SK-N-SH (cell line): ENCODE measurements around the gene SLC7A7. TPM values are rescaled to one million over a fixed set of nuclear protein-coding genes. Genes with fewer than 3 reads are reported as not detected.

Experiments used
- CTCF ChIA-PET: fragments of 300-600, 350-600 bp; formaldehyde crosslinking; extraction: SDS; loops from one replicate; lab custom pipeline; 2021; lab: Yijun Ruan, JAX
- POLR2A ChIA-PET: fragments of 350-600 bp; sonication (Branson Sonifier 250); formaldehyde crosslinking; extraction: SDS; loops from one replicate; lab custom pipeline; 2020; ENCODE audit warnings: antibody characterized with exemption, inconsistent platforms; lab: Yijun Ruan, JAX
- DNase-seq: peaks from one replicate; pipeline ENCODE4 v3.0.0; 2012
- H2AFZ ChIP-seq: fragments of 200-600 bp; sonication (generic); 2 replicates; pipeline ENCODE4 v1.8.1; 2016; ENCODE audit warnings: antibody characterized with exemption, mild to moderate bottlenecking, low read depth
- H3F3A ChIP-seq: fragments of 200-600 bp; sonication (generic); replicated peaks from 2 replicates; pipeline ENCODE3; 2016; ENCODE audit warnings: antibody characterized with exemption, mild to moderate bottlenecking; ENCODE audit not compliant: insufficient read depth
- H3K27ac ChIP-seq, 2 experiments: fragments of 200-500 bp in 1 of 2; fragments of 200-600 bp in 1 of 2; sonication (Bioruptor generic) in 1 of 2; sonication (generic), shearing (Covaris generic) in 1 of 2; 2 replicates each; pipeline versions ENCODE4 v1.5.1 to v1.6.1; 2014 to 2016; ENCODE audit warnings: low read depth in 2 of 2, inconsistent platforms in 1 of 2, low read length in 1 of 2, mild to moderate bottlenecking in 1 of 2, mixed read lengths in 1 of 2
- H3K27me3 ChIP-seq: fragments of 200-600 bp; sonication (generic), shearing (Covaris generic); 2 replicates; pipeline ENCODE4 v1.6.1; 2016; ENCODE audit warnings: mixed run types; ENCODE audit not compliant: insufficient read depth
- H3K36me3 ChIP-seq, 2 experiments: fragments of 200-500 bp in 1 of 2; fragments of 200-600 bp in 1 of 2; sonication (Bioruptor generic) in 1 of 2; sonication (generic) in 1 of 2; replicated peaks in 1 of 2; 2 replicates each; pipeline versions ENCODE3 to v1.5.1; 2014 to 2016; ENCODE audit warnings: low read length in 1 of 2, mild to moderate bottlenecking in 1 of 2; ENCODE audit not compliant: insufficient read depth in 2 of 2, control insufficient read depth in 1 of 2
- H3K4me1 ChIP-seq, 2 experiments: fragments of 200-500 bp in 1 of 2; fragments of 200-600 bp in 1 of 2; sonication (Bioruptor generic) in 1 of 2; sonication (generic), shearing (Covaris generic) in 1 of 2; 2 replicates each; pipeline versions ENCODE4 v1.5.1 to v1.6.1; 2014 to 2016; ENCODE audit warnings: low read depth in 1 of 2, low read length in 1 of 2, mixed run types in 1 of 2; ENCODE audit not compliant: insufficient read depth in 2 of 2, control insufficient read depth in 1 of 2
- H3K4me2 ChIP-seq: fragments of 200-600 bp; sonication (generic), shearing (Covaris generic); 2 replicates; pipeline ENCODE4 v1.6.1; 2017; ENCODE audit warnings: mixed run types
- H3K4me3 ChIP-seq, 2 experiments: fragments of 200-500 bp in 1 of 2; fragments of 200-600 bp in 1 of 2; sonication (Bioruptor generic) in 1 of 2; sonication (generic), shearing (Covaris generic) in 1 of 2; 2 replicates each; pipeline versions ENCODE4 v1.5.1 to v1.8.1; 2014 to 2016; ENCODE audit warnings: low read depth in 2 of 2, inconsistent platforms in 1 of 2, low read length in 1 of 2, mild to moderate bottlenecking in 1 of 2, mixed read lengths in 1 of 2, moderate library complexity in 1 of 2
- H3K79me2 ChIP-seq: fragments of 200-600 bp; sonication (generic); 2 replicates; pipeline ENCODE4 v1.8.1; 2017; ENCODE audit warnings: mild to moderate bottlenecking; ENCODE audit not compliant: insufficient read depth
- H3K9ac ChIP-seq: fragments of 200-600 bp; sonication (generic); 2 replicates; pipeline ENCODE4 v1.6.1; 2017; ENCODE audit warnings: mixed run types
- H3K9me2 ChIP-seq: fragments of 200-600 bp; sonication (generic); 2 replicates; pipeline ENCODE4 v1.6.1; 2017; ENCODE audit warnings: mixed run types
- H3K9me3 ChIP-seq: fragments of 200-600 bp; sonication (generic); 2 replicates; pipeline ENCODE4 v1.6.1; 2017; ENCODE audit warnings: mixed run types, mild to moderate bottlenecking, moderate library complexity
- H4K20me1 ChIP-seq: fragments of 200-600 bp; sonication (generic); 2 replicates; pipeline ENCODE4 v1.6.1; 2017; ENCODE audit warnings: mild to moderate bottlenecking, mixed run types; ENCODE audit not compliant: insufficient read depth
- CTCF ChIP-seq: fragments of 200-600 bp; sonication (generic); IDR thresholded peaks from 2 replicates; pipeline ENCODE4 v1.6.1; 2017; ENCODE audit warnings: antibody characterized with exemption, mild to moderate bottlenecking, moderate library complexity
- EP300 ChIP-seq, 2 experiments: IDR thresholded peaks; 2 replicates each; pipeline versions ENCODE4 v1.4.0 to v1.6.1; 2012; ENCODE audit warnings: borderline replicate concordance in 1 of 2, low read depth in 1 of 2, low read length in 1 of 2
- EZH2phosphoT487 ChIP-seq: fragments of 200-600 bp; sonication (generic); IDR thresholded peaks from 2 replicates; pipeline ENCODE4 v1.6.1; 2017; ENCODE audit warnings: low read depth, mixed run types, mild to moderate bottlenecking, antibody characterized with exemption, moderate library complexity, borderline replicate concordance
- FOSL2 ChIP-seq: IDR thresholded peaks from 2 replicates; pipeline ENCODE4 v1.4.0; 2012; ENCODE audit warnings: low read depth, mild to moderate bottlenecking, moderate library complexity, borderline replicate concordance
- FOXM1 ChIP-seq: IDR thresholded peaks from 2 replicates; pipeline ENCODE4 v1.4.0; 2012; ENCODE audit warnings: low read depth, mild to moderate bottlenecking
- MXI1 ChIP-seq: IDR thresholded peaks from 2 replicates; pipeline ENCODE4 v1.6.1; 2012; ENCODE audit warnings: mild to moderate bottlenecking, low read depth, low read length, improper control_type of control experiment
- NRF1 ChIP-seq: IDR thresholded peaks from 2 replicates; pipeline ENCODE4 v1.6.1; 2012; ENCODE audit warnings: low read depth, mild to moderate bottlenecking, low read length
- POLR2AphosphoS5 ChIP-seq: IDR thresholded peaks from 2 replicates; pipeline ENCODE4 v1.6.1; 2012; ENCODE audit warnings: low read depth, low read length
- RAD21 ChIP-seq: IDR thresholded peaks from 2 replicates; pipeline ENCODE4 v1.6.1; 2012; ENCODE audit warnings: mild to moderate bottlenecking, low read length
- RFX5 ChIP-seq: IDR thresholded peaks from 2 replicates; pipeline ENCODE4 v1.6.1; 2012; ENCODE audit warnings: mild to moderate bottlenecking, improper control_type of control experiment, low read length
- RXRA ChIP-seq: IDR thresholded peaks from 2 replicates; pipeline ENCODE4 v1.4.0; 2012; ENCODE audit warnings: low read depth, mild to moderate bottlenecking, borderline replicate concordance
- SMC3 ChIP-seq: IDR thresholded peaks from 2 replicates; pipeline ENCODE4 v1.6.1; 2012; ENCODE audit warnings: low read depth, low read length, improper control_type of control experiment
- USF2 ChIP-seq: fragments of 150-350 bp; IDR thresholded peaks from 2 replicates; pipeline ENCODE4 v1.6.1; 2017; ENCODE audit warnings: antibody characterized with exemption, low read length, low read depth, borderline replicate concordance
- WGBS: methylation state at CpG from one replicate; pipeline ENCODE4 v1.1.6; 2017; ENCODE audit warnings: low lambda C conversion rate; 5-methylcytosine and 5-hydroxymethylcytosine counted together
- polyA plus RNA-seq, 3 experiments: library from polyadenylated mRNA; depleted of rRNA; stranded (reverse); fragments of >200 nt; gene quantifications; 2 replicates each; pipeline ENCODE4 v1.2.3, GENCODE V29; 2012
- TF ChIP-seq, protein P1 (sequence below): fragments of 150-350 bp; IDR thresholded peaks from 2 replicates; pipeline ENCODE4 v1.6.1; 2016; ENCODE audit warnings: mild to moderate bottlenecking, low read depth, low read length
- TF ChIP-seq, protein P2 (sequence below): IDR thresholded peaks from 2 replicates; pipeline ENCODE4 v1.4.0; 2012; ENCODE audit warnings: low read depth
- TF ChIP-seq, protein P3 (sequence below): IDR thresholded peaks from 2 replicates; pipeline ENCODE4; 2012

SLC7A7 gene
- polyA plus RNA-seq, 1 of the 3 experiments (the other 2 are of a cell fraction): 0.30 TPM

GRCh38 chr14:22864979-22865378 is 49.7 kb upstream of the SLC7A7 start:
- TF ChIP-seq RXRA (no peak), NRF1 (no peak), FOXM1 (no peak), MXI1 (no peak), FOSL2 (no peak), USF2 (no peak), EZH2phosphoT487 (no peak), EP300 (IDR thresholded peaks at IDR 0.05; ENCODE audit: borderline replicate concordance in 1 of 2, low read depth in 1 of 2, low read length in 1 of 2) (no peak), SMC3 (no peak), RFX5 (no peak), POLR2AphosphoS5 (no peak), CTCF (no peak), RAD21 (no peak)
- TF ChIP-seq, protein P1, sequence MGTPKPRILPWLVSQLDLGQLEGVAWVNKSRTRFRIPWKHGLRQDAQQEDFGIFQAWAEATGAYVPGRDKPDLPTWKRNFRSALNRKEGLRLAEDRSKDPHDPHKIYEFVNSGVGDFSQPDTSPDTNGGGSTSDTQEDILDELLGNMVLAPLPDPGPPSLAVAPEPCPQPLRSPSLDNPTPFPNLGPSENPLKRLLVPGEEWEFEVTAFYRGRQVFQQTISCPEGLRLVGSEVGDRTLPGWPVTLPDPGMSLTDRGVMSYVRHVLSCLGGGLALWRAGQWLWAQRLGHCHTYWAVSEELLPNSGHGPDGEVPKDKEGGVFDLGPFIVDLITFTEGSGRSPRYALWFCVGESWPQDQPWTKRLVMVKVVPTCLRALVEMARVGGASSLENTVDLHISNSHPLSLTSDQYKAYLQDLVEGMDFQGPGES: no peak
- TF ChIP-seq, protein P2, sequence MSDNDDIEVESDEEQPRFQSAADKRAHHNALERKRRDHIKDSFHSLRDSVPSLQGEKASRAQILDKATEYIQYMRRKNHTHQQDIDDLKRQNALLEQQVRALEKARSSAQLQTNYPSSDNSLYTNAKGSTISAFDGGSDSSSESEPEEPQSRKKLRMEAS: no peak
- TF ChIP-seq, protein P3, sequence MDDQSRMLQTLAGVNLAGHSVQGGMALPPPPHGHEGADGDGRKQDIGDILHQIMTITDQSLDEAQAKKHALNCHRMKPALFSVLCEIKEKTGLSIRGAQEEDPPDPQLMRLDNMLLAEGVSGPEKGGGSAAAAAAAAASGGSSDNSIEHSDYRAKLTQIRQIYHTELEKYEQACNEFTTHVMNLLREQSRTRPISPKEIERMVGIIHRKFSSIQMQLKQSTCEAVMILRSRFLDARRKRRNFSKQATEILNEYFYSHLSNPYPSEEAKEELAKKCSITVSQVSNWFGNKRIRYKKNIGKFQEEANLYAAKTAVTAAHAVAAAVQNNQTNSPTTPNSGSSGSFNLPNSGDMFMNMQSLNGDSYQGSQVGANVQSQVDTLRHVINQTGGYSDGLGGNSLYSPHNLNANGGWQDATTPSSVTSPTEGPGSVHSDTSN: no peak
- Histone ChIP-seq H3K36me3 (no peaks in the 10 kb centered on the region), H3K9me3 (no peaks in the 10 kb centered on the region), H3K4me2 (no peak overlapping the region), H3K79me2 (no peaks in the 10 kb centered on the region), H3F3A (no peaks in the 10 kb centered on the region), H2AFZ (no peak overlapping the region), H3K9ac (no peak overlapping the region), H3K27ac (no peak overlapping the region), H3K4me3 (no peak overlapping the region), H4K20me1 (no peaks in the 10 kb centered on the region), H3K27me3 (no peaks in the 10 kb centered on the region), H3K4me1 (no peaks in the 10 kb centered on the region; a peak in 1 of 4 replicates), H3K9me2 (no peaks in the 10 kb centered on the region)
- no peak for DNase-seq
- CTCF ChIA-PET: interaction anchor here (1.2 to 4.9 kb wide), 6 partner anchors 9 to 308 kb away, joined by 3 to 51 read pairs (median 6); no protein-coding TSS in a partner anchor
- WGBS: 76% methylated on average over 4 of the region's 4 CpGs
- POLR2A ChIA-PET: no interaction called here
